ENCODE measurements around the gene HDAC4.

DNA sequence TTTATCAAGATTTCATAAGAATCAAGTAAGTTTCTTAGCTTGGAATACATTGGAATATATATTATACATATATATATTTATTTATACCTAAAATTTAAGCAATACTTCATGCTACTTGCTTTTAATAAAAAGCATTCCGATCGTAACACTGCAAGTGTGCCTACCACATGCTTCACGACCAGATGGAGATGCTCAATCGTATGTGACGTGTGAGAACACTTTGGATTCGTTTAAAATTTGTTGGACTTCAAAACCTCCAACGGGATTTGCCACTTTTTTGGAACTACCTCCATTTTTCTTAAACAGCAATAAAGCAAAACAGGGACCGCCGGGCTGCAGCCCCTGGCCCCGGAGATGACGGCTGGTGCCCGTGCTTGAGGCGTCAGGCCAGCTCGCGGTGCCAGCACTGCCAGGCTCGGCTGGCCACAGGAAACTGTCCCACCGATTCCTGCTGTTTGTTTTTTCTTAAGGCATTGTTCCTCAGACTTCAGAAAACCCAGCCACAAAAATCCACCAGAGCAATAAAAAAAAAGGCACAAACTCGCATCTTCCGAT is 348.9 kb downstream of the HDAC4 start:
- TF ChIP-seq, protein P1, sequence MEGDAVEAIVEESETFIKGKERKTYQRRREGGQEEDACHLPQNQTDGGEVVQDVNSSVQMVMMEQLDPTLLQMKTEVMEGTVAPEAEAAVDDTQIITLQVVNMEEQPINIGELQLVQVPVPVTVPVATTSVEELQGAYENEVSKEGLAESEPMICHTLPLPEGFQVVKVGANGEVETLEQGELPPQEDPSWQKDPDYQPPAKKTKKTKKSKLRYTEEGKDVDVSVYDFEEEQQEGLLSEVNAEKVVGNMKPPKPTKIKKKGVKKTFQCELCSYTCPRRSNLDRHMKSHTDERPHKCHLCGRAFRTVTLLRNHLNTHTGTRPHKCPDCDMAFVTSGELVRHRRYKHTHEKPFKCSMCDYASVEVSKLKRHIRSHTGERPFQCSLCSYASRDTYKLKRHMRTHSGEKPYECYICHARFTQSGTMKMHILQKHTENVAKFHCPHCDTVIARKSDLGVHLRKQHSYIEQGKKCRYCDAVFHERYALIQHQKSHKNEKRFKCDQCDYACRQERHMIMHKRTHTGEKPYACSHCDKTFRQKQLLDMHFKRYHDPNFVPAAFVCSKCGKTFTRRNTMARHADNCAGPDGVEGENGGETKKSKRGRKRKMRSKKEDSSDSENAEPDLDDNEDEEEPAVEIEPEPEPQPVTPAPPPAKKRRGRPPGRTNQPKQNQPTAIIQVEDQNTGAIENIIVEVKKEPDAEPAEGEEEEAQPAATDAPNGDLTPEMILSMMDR (conservative IDR thresholded peaks at IDR 0.05; ENCODE audit: low read length) = no peak
- TF ChIP-seq EZH2phosphoT487 (IDR thresholded peaks at IDR 0.05; ENCODE audit: borderline replicate concordance) = no peak

Data from Loucy (cell line).